Esophagus muscularis mucosa (tissue), 4 donors: Measurements from ENCODE around the gene LRRC3. TPM values are rescaled to one million over a fixed set of nuclear protein-coding genes. Genes with fewer than 3 reads are reported as not detected.

Experiments used
- DNase-seq: peaks from one replicate; pipeline ENCODE4 v3.0.0-alpha.2; 2017; ENCODE audit errors: extremely low spot score
- H3K27ac ChIP-seq, 4 donors: fragments of 200-600 bp; sonication (generic); replicated peaks in 1 of 4; 1 replicate in 3 of 4; 2 replicates in 1 of 4; pipeline ENCODE4 v1.5.1; 2016 to 2019; ENCODE audit warnings: mild to moderate bottlenecking in 1 of 4
- H3K27me3 ChIP-seq, 4 donors: fragments of 200-600 bp; sonication (generic); one replicate each; pipeline versions ENCODE4 v1.5.1 to v1.6.0; 2016 to 2019
- H3K36me3 ChIP-seq, 4 donors: fragments of 200-600 bp; sonication (generic); one replicate each; pipeline ENCODE4 v1.5.1; 2016 to 2019
- H3K4me1 ChIP-seq, 4 donors: fragments of 200-600 bp; sonication (generic); one replicate each; pipeline ENCODE4 v1.5.1; 2016 to 2019
- H3K4me3 ChIP-seq, 4 donors: fragments of 200-600 bp; sonication (generic); 1 replicate in 2 of 4; 2 replicates in 2 of 4; pipeline ENCODE4 v1.5.1; 2016 to 2019; ENCODE audit warnings: mild to moderate bottlenecking in 4 of 4, moderate library complexity in 1 of 4
- H3K9me3 ChIP-seq, 4 donors: fragments of 200-600 bp; sonication (generic); 1 replicate in 3 of 4; 2 replicates in 1 of 4; pipeline ENCODE4 v1.5.1; 2016 to 2019
- CTCF ChIP-seq, 3 experiments: fragments of 200-600 bp in 2 of 3; fragments of 450-650 bp in 1 of 3; sonication (generic) in 2 of 3; IDR thresholded peaks; one replicate each; pipeline ENCODE4 v1.5.1; 2017 to 2019; ENCODE audit warnings: antibody characterized with exemption in 3 of 3, mild to moderate bottlenecking in 2 of 3, moderate library complexity in 1 of 3
- EP300 ChIP-seq: sonication (generic); formaldehyde crosslinking; IDR thresholded peaks from one replicate; pipeline ENCODE4 v1.6.1; 2017; ENCODE audit warnings: antibody characterized with exemption
- POLR2A ChIP-seq: fragments of 450-650 bp; IDR thresholded peaks from one replicate; pipeline ENCODE4 v1.6.1; 2017; ENCODE audit warnings: antibody characterized with exemption, moderate library complexity, mild to moderate bottlenecking, low read depth
- POLR2AphosphoS5 ChIP-seq, 2 donors: sonication (generic); formaldehyde crosslinking; IDR thresholded peaks; one replicate each; pipeline ENCODE4 v1.6.1; 2017; ENCODE audit warnings: antibody characterized with exemption in 2 of 2
- WGBS: methylation state at CpG from one replicate; pipeline ENCODE4 v1.1.5; 2018; 5-methylcytosine and 5-hydroxymethylcytosine counted together
- intact Hi-C: fragments of 100-400 bp; cut with DNase I; formaldehyde crosslinking; loops from one replicate; pipeline ENCODE4 v1.15.1; 2023
- total RNA-seq, 4 donors: library from RNA; depleted of rRNA; stranded (reverse); fragments of >200 nt; gene quantifications; one replicate each; pipeline versions ENCODE4 v1.1.0 to v1.2.1, GENCODE V29; 2016

LRRC3 gene
- total RNA-seq, 4 donors from 2014 or later, result 3.3 to 6.6 (median 5.3) TPM

- H3K27ac ChIP-seq, result no peak overlapping the region
- TF ChIP-seq POLR2AphosphoS5 (IDR thresholded peaks at IDR 0.05) (no peak), EP300 (no peak), CTCF (IDR thresholded peaks at IDR 0.05) (no peak), POLR2A (no peak)
- no peaks in the 10 kb centered on the region for H3K36me3 ChIP-seq
- no peaks in the 10 kb centered on the region for H3K4me1 ChIP-seq
- intact Hi-C loops, result no loop called here
- peaks cover 0 to 48% (median 0%) of the 10 kb centered on the region in 4 donors for H3K27me3 ChIP-seq
- no peaks in the 10 kb centered on the region for H3K9me3 ChIP-seq
- no peak for DNase-seq
- 70% methylated on average over 19 of the region's 19 CpGs for WGBS
- H3K4me3 ChIP-seq, result no peak overlapping the region
These were observed 10.0 kb upstream of the LRRC3 start for GRCh38 chr21:44445145-44445812.

GRCh38 chr21:44448651-44449131, 6.6 kb upstream of the LRRC3 start:
- Histone ChIP-seq H3K4me3 (no peak overlapping the region), H3K36me3 (no peaks in the 10 kb centered on the region), H3K27me3 (peaks cover 0 to 45% (median 0%) of the 10 kb centered on the region in 4 donors), H3K4me1 (no peaks in the 10 kb centered on the region), H3K27ac (no peak overlapping the region), H3K9me3 (peaks cover 0 to 12% (median 0%) of the 10 kb centered on the region in 4 donors)
- intact Hi-C loops, result no loop called here
- TF ChIP-seq CTCF (IDR thresholded peaks at IDR 0.05) (no peak), POLR2A (no peak), POLR2AphosphoS5 (IDR thresholded peaks at IDR 0.05) (no peak), EP300 (no peak)
- no peak for DNase-seq
- WGBS, result 46% methylated on average over 10 of the region's 13 CpGs

GRCh38 chr21:44449473-44450363, 5.6 kb upstream of the LRRC3 start:
- H3K9me3 ChIP-seq, result peaks cover 0 to 12% (median 0%) of the 10 kb centered on the region in 4 donors
- DNase-seq, result no peak
- 67% methylated on average over 23 of the region's 28 CpGs for WGBS

GRCh38 chr21:44450402-44450801, 4.9 kb upstream of the LRRC3 start:
- Histone ChIP-seq H3K4me1 (peaks cover 0 to 10% (median 6%) of the 10 kb centered on the region in 4 donors), H3K27me3 (peaks cover 0 to 34% (median 0%) of the 10 kb centered on the region in 4 donors), H3K27ac (no peak overlapping the region), H3K4me3 (no peak overlapping the region), H3K9me3 (peaks cover 0 to 12% (median 0%) of the 10 kb centered on the region in 4 donors), H3K36me3 (no peaks in the 10 kb centered on the region)
- no peak for DNase-seq
- TF ChIP-seq CTCF (IDR thresholded peaks at IDR 0.05), result no peak
- TF ChIP-seq POLR2A, result no peak
- no peak for TF ChIP-seq EP300
- no peak for TF ChIP-seq POLR2AphosphoS5 (IDR thresholded peaks at IDR 0.05)
- intact Hi-C loops, result no loop called here
- 76% methylated on average over 14 of the region's 14 CpGs for WGBS

More at GRCh38 chr21:44449473-44450363, 5.6 kb upstream of the LRRC3 start:
- TF ChIP-seq POLR2AphosphoS5 (IDR thresholded peaks at IDR 0.05) (no peak), POLR2A (no peak), CTCF (IDR thresholded peaks at IDR 0.05) (no peak), EP300 (no peak)
- intact Hi-C loops, result no loop called here
- Histone ChIP-seq H3K27me3 (peaks cover 0 to 36% (median 0%) of the 10 kb centered on the region in 4 donors), H3K4me1 (peaks cover 0 to 3% (median 1%) of the 10 kb centered on the region in 4 donors), H3K36me3 (no peaks in the 10 kb centered on the region), H3K27ac (no peak overlapping the region), H3K4me3 (no peak overlapping the region)
